NB4 (cell line): ENCODE data around the gene HNRNPR.
"Not testable (repeated sequence)": the region's sequence is repeated elsewhere in the genome, so short reads cannot be mapped to it uniquely, and the experiment has no call there.

Experiments
- DNase-seq: peaks from one replicate; pipeline ENCODE4 v3.0.0; 2010; ENCODE audit warnings: low read depth
- H3K4me3 ChIP-seq: one replicate; pipeline ENCODE4 v1.5.1; 2011; ENCODE audit warnings: mild to moderate bottlenecking, low read depth, low read length, moderate library complexity
- MYC ChIP-seq: IDR thresholded peaks from 2 replicates; pipeline ENCODE4 v1.6.1; 2011; ENCODE audit warnings: low read depth, low read length
- POLR2A ChIP-seq: IDR thresholded peaks from 2 replicates; pipeline ENCODE4 v1.6.1; 2011; ENCODE audit warnings: mild to moderate bottlenecking; ENCODE audit not compliant: insufficient read length; ENCODE audit errors: extremely low read depth
- TF ChIP-seq, protein P1 (sequence below): IDR thresholded peaks from 2 replicates; pipeline ENCODE4 v1.6.1; 2011; ENCODE audit warnings: low read depth, low read length
- TF ChIP-seq, protein P2 (sequence below): IDR thresholded peaks from one replicate; pipeline ENCODE4 v1.5.1; 2012; ENCODE audit warnings: low read depth, low read length

HNRNPR gene

DNA sequence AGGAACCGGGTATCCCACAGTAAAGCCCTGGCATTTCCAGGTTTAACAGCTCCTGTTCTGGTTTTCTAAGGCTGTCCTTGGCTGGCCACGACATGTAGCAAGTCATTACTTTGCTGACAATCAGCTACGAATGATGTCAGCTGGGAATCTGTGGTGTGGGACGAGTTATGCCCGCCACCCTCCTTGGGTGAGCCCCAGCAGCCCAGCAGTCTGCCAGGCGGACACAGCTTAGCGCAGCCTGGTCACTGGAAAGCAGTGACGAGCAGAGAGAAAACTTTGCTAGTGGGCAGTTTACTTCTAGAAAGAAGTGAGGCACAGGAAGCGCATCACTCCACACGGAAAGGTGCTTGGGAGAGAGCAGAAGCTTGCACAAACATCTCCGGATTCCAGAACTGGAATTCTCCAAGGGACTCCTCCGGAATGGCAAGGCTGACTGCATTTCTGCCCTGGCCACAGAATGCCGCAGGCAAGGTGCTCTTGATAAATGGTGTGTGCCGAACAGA is 41.1 kb upstream of the HNRNPR start:
- no peak for DNase-seq
- TF ChIP-seq, protein P1, sequence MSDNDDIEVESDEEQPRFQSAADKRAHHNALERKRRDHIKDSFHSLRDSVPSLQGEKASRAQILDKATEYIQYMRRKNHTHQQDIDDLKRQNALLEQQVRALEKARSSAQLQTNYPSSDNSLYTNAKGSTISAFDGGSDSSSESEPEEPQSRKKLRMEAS: no peak
- TF ChIP-seq MYC (no peak), POLR2A (no peak)
- TF ChIP-seq, protein P2, sequence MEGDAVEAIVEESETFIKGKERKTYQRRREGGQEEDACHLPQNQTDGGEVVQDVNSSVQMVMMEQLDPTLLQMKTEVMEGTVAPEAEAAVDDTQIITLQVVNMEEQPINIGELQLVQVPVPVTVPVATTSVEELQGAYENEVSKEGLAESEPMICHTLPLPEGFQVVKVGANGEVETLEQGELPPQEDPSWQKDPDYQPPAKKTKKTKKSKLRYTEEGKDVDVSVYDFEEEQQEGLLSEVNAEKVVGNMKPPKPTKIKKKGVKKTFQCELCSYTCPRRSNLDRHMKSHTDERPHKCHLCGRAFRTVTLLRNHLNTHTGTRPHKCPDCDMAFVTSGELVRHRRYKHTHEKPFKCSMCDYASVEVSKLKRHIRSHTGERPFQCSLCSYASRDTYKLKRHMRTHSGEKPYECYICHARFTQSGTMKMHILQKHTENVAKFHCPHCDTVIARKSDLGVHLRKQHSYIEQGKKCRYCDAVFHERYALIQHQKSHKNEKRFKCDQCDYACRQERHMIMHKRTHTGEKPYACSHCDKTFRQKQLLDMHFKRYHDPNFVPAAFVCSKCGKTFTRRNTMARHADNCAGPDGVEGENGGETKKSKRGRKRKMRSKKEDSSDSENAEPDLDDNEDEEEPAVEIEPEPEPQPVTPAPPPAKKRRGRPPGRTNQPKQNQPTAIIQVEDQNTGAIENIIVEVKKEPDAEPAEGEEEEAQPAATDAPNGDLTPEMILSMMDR: no peak
- H3K4me3 ChIP-seq: no peak overlapping the region

DNA sequence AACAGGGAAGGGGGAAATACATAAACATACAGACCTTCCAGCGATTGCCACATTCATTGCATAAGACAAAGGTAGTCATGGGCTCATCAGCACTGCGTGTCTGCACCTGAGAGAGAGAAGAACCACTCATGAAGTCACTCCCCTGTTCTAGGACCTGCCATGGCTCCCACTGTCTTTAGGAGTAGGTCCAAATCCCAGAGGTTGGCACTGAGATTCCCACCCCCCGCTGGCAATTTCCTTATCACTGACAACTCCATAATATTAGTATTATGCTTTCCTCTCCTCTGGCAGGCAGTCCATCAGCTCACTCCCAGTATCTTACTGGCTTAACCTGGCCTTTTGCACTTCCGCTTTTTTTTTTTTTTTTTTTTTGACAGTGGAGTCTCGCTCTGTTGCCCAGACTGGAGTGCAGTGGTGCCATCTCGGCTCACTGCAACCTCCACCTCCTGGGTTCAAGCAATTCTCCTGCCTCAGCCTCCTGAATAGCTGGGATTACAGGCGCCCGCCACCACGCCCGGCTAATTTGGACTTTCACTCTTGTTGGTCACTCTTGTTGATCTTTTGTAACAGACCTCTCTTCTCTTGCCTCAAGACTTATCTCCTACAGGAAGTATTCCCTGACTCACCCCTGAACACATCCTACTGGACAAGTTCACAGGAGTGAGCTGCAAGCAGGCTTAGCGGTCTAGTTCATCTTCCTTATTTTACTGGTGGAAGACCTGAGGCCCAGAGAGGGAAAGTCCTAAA is 40.4 kb upstream of the HNRNPR start:
- no peak overlapping the region for H3K4me3 ChIP-seq
- no peak for DNase-seq
- TF ChIP-seq POLR2A (no peak), MYC (no peak)
- TF ChIP-seq, protein P2: no peak

DNA sequence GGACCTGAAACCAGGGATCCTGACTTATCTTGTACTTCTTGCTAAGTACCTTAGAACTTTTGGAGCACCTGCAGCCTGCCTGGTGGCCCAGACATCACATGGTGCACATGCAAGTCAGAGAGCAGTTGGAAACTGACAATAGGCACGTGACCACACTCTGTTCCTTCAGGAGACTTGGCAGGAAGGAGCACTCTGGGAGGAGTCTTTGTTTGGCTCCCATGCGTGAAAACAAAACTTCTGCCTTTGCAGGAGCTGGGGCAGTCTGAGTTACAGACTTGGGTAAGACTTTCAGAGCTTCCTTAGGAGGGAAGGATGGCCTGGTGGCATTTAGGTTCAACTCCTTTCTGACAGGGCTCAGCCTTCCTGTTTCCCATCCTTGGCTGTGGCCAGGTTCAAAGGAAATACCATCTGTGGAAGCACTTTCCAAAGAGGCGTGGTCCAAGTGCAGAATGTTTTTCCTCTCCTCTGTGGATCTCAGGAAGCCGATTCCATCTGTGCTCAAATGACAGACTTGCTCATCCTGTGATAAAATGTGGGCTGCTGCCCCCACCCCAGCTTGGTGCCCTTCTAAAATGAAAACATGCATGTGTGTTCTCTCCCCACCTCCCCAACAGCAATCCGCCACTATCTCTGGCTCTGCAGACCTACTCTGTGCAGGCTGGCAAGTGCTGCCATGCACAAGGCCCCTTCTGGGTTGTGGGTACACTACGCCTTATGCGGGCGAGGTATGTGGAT is 39.7 kb upstream of the HNRNPR start:
- H3K4me3 ChIP-seq: no peak overlapping the region
- DNase-seq: no peak
- TF ChIP-seq MYC (no peak), POLR2A (no peak)
- TF ChIP-seq, protein P1: no peak
- TF ChIP-seq, protein P2: no peak

DNA sequence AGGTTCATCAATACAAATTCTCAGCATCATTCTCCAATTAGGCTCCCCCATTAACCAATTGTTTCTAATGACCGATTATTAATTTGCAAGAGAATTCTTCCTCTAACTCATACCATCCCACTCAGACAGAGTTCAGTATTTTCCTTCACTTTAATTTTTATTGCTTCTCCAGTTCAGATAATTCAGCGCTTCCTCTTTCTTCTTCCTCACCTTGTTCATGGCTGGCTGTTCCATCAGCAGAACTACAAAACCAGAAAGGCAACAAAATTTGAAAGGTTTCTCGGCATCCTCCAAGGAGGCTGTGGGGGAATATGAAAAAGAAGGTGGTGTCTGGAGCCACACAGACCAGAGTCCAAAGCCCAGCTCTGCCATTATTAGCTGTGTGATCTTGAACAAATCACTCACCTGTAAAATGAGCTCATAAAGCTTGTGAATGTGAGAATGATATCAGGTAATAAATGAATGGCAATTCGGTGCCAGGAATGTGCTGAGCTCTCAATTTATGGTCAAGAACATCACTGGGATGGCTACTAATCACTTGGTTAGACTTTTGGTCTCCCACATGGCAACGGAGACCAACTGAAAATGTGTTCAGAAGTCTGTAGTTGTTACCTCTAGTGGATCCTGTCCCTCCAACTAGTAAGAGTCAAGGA is 37.3 kb upstream of the HNRNPR start:
- no peak for DNase-seq
- TF ChIP-seq, protein P1: no peak
- TF ChIP-seq, protein P2: no peak
- TF ChIP-seq MYC (no peak), POLR2A (no peak)

DNA sequence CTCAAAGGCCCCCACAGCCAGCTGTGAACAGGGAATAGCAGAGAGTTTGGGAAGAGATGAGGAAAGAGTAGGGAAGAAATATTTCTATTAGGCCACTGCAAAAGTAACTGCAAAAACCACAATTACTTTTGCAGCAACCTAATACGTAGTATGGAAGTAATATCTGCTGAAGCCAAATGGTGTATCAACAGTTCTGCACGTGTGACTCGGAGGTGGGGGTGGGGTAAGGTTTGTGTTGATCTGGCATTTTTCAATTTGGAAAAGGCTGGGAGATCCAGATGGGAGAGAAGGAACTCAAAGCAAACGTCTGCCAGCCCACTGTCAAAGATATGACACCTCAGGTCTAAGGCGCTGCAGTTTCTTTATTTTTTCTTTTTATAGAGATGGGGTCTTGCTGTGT is 36.6 kb upstream of the HNRNPR start:
- no peak for TF ChIP-seq MYC
- no peak overlapping the region for H3K4me3 ChIP-seq
- DNase-seq: no peak

More for the DNA sequence above, 37.3 kb upstream of the HNRNPR start:
- H3K4me3 ChIP-seq: no peak overlapping the region

DNA sequence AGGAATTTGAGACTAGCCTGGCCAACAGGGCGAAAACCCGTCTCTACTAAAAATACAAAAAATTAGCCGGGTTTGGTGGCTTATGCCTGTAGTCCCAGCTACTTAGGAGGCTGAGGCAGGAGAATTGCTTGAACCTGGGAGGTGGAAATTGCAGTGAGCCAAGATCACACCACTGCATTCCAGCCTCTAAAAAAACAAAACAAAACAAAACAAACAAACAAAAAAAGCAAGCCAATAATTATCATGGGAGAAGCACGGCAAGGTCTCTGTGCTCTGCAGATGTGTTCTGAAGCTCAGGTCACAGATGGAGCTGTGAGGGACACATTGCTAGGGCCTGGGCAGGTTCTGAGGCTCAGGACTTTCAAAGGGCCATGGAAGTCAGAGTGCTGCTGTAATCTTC is 36.2 kb upstream of the HNRNPR start:
- not testable (repeated sequence) for DNase-seq, H3K4me3 ChIP-seq
